Measurements from ENCODE around the gene TNRC18. TPM values are rescaled to one million over a fixed set of nuclear protein-coding genes. Genes with fewer than 3 reads are reported as not detected.

TNRC18 gene
- total RNA-seq, 5 donors from 2014 or later (not counting 1 experiment from before 2014, with no cell fraction given) = 58.8 to 71.0 (median 62.6) TPM

- Mint-ChIP-seq H3K27ac (no peak overlapping the region), H3K4me1 (no peaks in the 10 kb centered on the region), H3K9me3 (no peaks in the 10 kb centered on the region), H3K36me3 (no peaks in the 10 kb centered on the region), H3K4me3 (no peak overlapping the region), H3K27me3 (peaks cover 0 to 2% of the 10 kb centered on the region in 2 donors)
- Histone ChIP-seq H3K4me3 (ENCODE audit: control insufficient read depth in 1 of 2, extremely low read depth in 1 of 2, low read length in 1 of 2) (no peak overlapping the region), H3K4me1 (ENCODE audit: control insufficient read depth in 1 of 2, extremely low read depth in 1 of 2, insufficient read depth in 2 of 2, low read length in 2 of 2) (no peaks in the 10 kb centered on the region), H3K27ac (ENCODE audit: low read length) (no peak overlapping the region), H3K9me3 (no peaks in the 10 kb centered on the region), H3K36me3 (ENCODE audit: control insufficient read depth in 2 of 2, extremely low read depth in 1 of 2, insufficient read depth in 1 of 2, low read length in 1 of 2) (no peaks in the 10 kb centered on the region), H3K27me3 (replicated peaks in 1 of 2; ENCODE audit: control insufficient read depth in 2 of 2, extremely low read depth in 1 of 2, insufficient read depth in 2 of 2, low read length in 1 of 2) (peaks cover 0 to 18% of the 10 kb centered on the region in 2 experiments)
- WGBS (ENCODE audit: insufficient coverage) = 89% methylated on average over 16 of the region's 20 CpGs
- DNase-seq = no peak
- CTCF ChIA-PET = no interaction called here
- no peak for ATAC-seq (replicated peaks in 1 of 4)
- POLR2A ChIA-PET = interaction anchor here in 1 of 2 donors (0.5 kb wide), 1 partner anchor 15 kb away, joined by 5 read pairs; no protein-coding TSS in a partner anchor
These were observed 19.2 kb upstream of the TNRC18 start for GRCh38 chr7:5442757-5443305.

- ATAC-seq (replicated peaks in 1 of 4) (no peak), DNase-seq (no peak)
- H3K9me3 ChIP-seq = no peaks in the 10 kb centered on the region
- Mint-ChIP-seq H3K4me3 (no peak overlapping the region), H3K36me3 (peaks cover 7% of the 10 kb centered on the region), H3K27me3 (peaks cover 0 to 2% of the 10 kb centered on the region in 2 donors), H3K27ac (no peak overlapping the region), H3K9me3 (no peaks in the 10 kb centered on the region), H3K4me1 (no peaks in the 10 kb centered on the region)
- CTCF ChIA-PET = no interaction called here
- no peak overlapping the region for H3K4me3 ChIP-seq (ENCODE audit: control insufficient read depth in 1 of 2, extremely low read depth in 1 of 2, low read length in 1 of 2)
- no peaks in the 10 kb centered on the region for H3K36me3 ChIP-seq (ENCODE audit: control insufficient read depth in 2 of 2, extremely low read depth in 1 of 2, insufficient read depth in 1 of 2, low read length in 1 of 2)
- H3K4me1 ChIP-seq (ENCODE audit: control insufficient read depth in 1 of 2, extremely low read depth in 1 of 2, insufficient read depth in 2 of 2, low read length in 2 of 2) = no peaks in the 10 kb centered on the region
- no peak overlapping the region for H3K27ac ChIP-seq (ENCODE audit: low read length)
- H3K27me3 ChIP-seq (replicated peaks in 1 of 2; ENCODE audit: control insufficient read depth in 2 of 2, extremely low read depth in 1 of 2, insufficient read depth in 2 of 2, low read length in 1 of 2) = peaks cover 0 to 18% of the 10 kb centered on the region in 2 experiments
- 75% methylated on average over 7 of the region's 11 CpGs for WGBS (ENCODE audit: insufficient coverage)
- POLR2A ChIA-PET = no interaction called here
These were observed 18.3 kb upstream of the TNRC18 start for GRCh38 chr7:5441840-5442503.

- Histone ChIP-seq H3K36me3 (ENCODE audit: control insufficient read depth in 2 of 2, extremely low read depth in 1 of 2, insufficient read depth in 1 of 2, low read length in 1 of 2) (no peaks in the 10 kb centered on the region), H3K9me3 (no peaks in the 10 kb centered on the region), H3K4me1 (ENCODE audit: control insufficient read depth in 1 of 2, extremely low read depth in 1 of 2, insufficient read depth in 2 of 2, low read length in 2 of 2) (no peaks in the 10 kb centered on the region), H3K27ac (ENCODE audit: low read length) (no peak overlapping the region), H3K4me3 (ENCODE audit: control insufficient read depth in 1 of 2, extremely low read depth in 1 of 2, low read length in 1 of 2) (no peak overlapping the region), H3K27me3 (replicated peaks in 1 of 2; ENCODE audit: control insufficient read depth in 2 of 2, extremely low read depth in 1 of 2, insufficient read depth in 2 of 2, low read length in 1 of 2) (peaks cover 0 to 32% of the 10 kb centered on the region in 2 experiments)
- H3K4me3 Mint-ChIP-seq = no peak overlapping the region
- 91% methylated on average over 11 of the region's 24 CpGs for WGBS (ENCODE audit: insufficient coverage)
- ChIA-PET CTCF (no interaction called here), POLR2A (interaction anchor here in 1 of 2 donors (0.6 kb wide), 1 partner anchor 199 kb away, joined by 4 read pairs; no protein-coding TSS in a partner anchor)
- H3K9me3 Mint-ChIP-seq = no peaks in the 10 kb centered on the region
- H3K4me1 Mint-ChIP-seq = no peaks in the 10 kb centered on the region
- H3K36me3 Mint-ChIP-seq = peaks cover 11% of the 10 kb centered on the region
- no peak overlapping the region for H3K27ac Mint-ChIP-seq
- DNase-seq (no peak), ATAC-seq (replicated peaks in 1 of 4) (no peak)
- H3K27me3 Mint-ChIP-seq = peaks cover 0 to 5% of the 10 kb centered on the region in 2 donors
These were observed 16.2 kb upstream of the TNRC18 start for GRCh38 chr7:5439572-5440496.

DNA sequence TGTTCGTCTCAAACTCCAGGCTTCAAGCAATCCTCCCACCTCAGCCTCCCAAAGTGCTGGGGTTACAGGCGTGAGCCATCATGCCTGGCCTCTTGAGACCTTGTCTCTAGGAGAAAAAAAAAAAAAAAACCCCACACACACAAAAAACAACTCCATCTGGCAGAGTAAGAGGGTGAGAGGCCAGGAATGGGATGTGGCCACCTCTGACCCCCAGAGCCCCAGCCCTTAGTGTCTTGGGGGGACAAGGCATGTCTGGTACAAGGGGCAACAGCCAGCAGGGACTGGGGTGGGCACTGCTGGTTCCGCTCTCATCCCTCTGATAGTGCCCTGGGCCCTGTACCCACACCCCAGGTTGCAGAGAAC lies 15.6 kb upstream of the TNRC18 start:
- Mint-ChIP-seq H3K4me3 (no peak overlapping the region), H3K27me3 (peaks cover 4 to 12% of the 10 kb centered on the region in 2 donors), H3K9me3 (no peaks in the 10 kb centered on the region), H3K27ac (no peak overlapping the region), H3K4me1 (no peaks in the 10 kb centered on the region), H3K36me3 (peaks cover 16% of the 10 kb centered on the region)
- Histone ChIP-seq H3K27me3 (replicated peaks in 1 of 2; ENCODE audit: control insufficient read depth in 2 of 2, extremely low read depth in 1 of 2, insufficient read depth in 2 of 2, low read length in 1 of 2) (peaks cover 0 to 32% of the 10 kb centered on the region in 2 experiments), H3K4me3 (ENCODE audit: control insufficient read depth in 1 of 2, extremely low read depth in 1 of 2, low read length in 1 of 2) (no peak overlapping the region), H3K27ac (ENCODE audit: low read length) (no peak overlapping the region), H3K4me1 (ENCODE audit: control insufficient read depth in 1 of 2, extremely low read depth in 1 of 2, insufficient read depth in 2 of 2, low read length in 2 of 2) (no peaks in the 10 kb centered on the region), H3K36me3 (ENCODE audit: control insufficient read depth in 2 of 2, extremely low read depth in 1 of 2, insufficient read depth in 1 of 2, low read length in 1 of 2) (no peaks in the 10 kb centered on the region), H3K9me3 (no peaks in the 10 kb centered on the region)
- ChIA-PET CTCF (no interaction called here), POLR2A (interaction anchor here in 1 of 2 donors (0.6 to 0.7 kb wide), 2 partner anchors 199 to 440 kb away, joined by 4 to 6 read pairs; no protein-coding TSS in a partner anchor)
- ATAC-seq (replicated peaks in 1 of 4) (no peak), DNase-seq (no peak)
- WGBS (ENCODE audit: insufficient coverage) = no CpG with 5 or more reads among the region's 3 CpGs

GRCh38 chr7:5437987-5438386 lies 14.4 kb upstream of the TNRC18 start:
- DNase-seq (no peak), ATAC-seq (replicated peaks in 1 of 4) (no peak)
- Mint-ChIP-seq H3K4me3 (no peak overlapping the region), H3K36me3 (peaks cover 19% of the 10 kb centered on the region), H3K4me1 (no peaks in the 10 kb centered on the region), H3K27ac (no peak overlapping the region), H3K9me3 (peaks cover 0 to 3% (median 0%) of the 10 kb centered on the region in 3 donors), H3K27me3 (peaks cover 8 to 16% of the 10 kb centered on the region in 2 donors)
- Histone ChIP-seq H3K27me3 (replicated peaks in 1 of 2; ENCODE audit: control insufficient read depth in 2 of 2, extremely low read depth in 1 of 2, insufficient read depth in 2 of 2, low read length in 1 of 2) (peaks cover 0 to 37% of the 10 kb centered on the region in 2 experiments), H3K4me3 (ENCODE audit: control insufficient read depth in 1 of 2, extremely low read depth in 1 of 2, low read length in 1 of 2) (no peak overlapping the region), H3K36me3 (ENCODE audit: control insufficient read depth in 2 of 2, extremely low read depth in 1 of 2, insufficient read depth in 1 of 2, low read length in 1 of 2) (no peaks in the 10 kb centered on the region), H3K27ac (ENCODE audit: low read length) (no peak overlapping the region), H3K4me1 (ENCODE audit: control insufficient read depth in 1 of 2, extremely low read depth in 1 of 2, insufficient read depth in 2 of 2, low read length in 2 of 2) (no peaks in the 10 kb centered on the region), H3K9me3 (no peaks in the 10 kb centered on the region)
- 85% methylated on average over 4 of the region's 5 CpGs for WGBS (ENCODE audit: insufficient coverage)
- CTCF ChIA-PET = no interaction called here
- POLR2A ChIA-PET = no interaction called here

DNA sequence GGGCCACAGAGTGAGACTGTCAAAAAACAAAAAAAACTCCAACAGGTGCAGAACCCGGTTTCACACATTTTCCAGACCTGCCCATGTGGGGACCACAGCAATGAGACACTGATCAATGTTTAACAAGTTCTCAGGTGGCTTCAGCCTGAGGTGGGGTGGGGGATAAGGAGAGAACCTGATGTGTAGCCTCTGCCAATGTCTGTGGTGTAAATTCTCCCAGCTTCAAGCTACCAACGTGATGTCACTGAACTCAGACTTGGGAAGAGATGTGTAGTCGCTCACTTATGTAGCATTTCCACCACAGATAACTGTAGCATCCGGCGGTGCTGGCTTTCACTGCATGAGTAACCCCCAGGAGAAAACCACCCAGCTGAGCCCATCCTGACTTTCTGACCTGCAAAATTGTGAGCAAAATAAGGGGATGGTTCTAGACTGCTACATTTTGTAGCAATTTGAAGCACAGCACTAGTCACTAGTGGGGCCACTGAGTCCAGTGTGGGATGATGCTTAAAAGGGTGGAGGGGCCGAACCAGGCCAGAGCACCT lies 13.8 kb upstream of the TNRC18 start:
- Histone ChIP-seq H3K36me3 (ENCODE audit: control insufficient read depth in 2 of 2, extremely low read depth in 1 of 2, insufficient read depth in 1 of 2, low read length in 1 of 2) (no peaks in the 10 kb centered on the region), H3K4me1 (ENCODE audit: control insufficient read depth in 1 of 2, extremely low read depth in 1 of 2, insufficient read depth in 2 of 2, low read length in 2 of 2) (no peaks in the 10 kb centered on the region), H3K4me3 (ENCODE audit: control insufficient read depth in 1 of 2, extremely low read depth in 1 of 2, low read length in 1 of 2) (no peak overlapping the region), H3K9me3 (no peaks in the 10 kb centered on the region), H3K27ac (ENCODE audit: low read length) (no peak overlapping the region), H3K27me3 (replicated peaks in 1 of 2; ENCODE audit: control insufficient read depth in 2 of 2, extremely low read depth in 1 of 2, insufficient read depth in 2 of 2, low read length in 1 of 2) (peaks cover 0 to 40% of the 10 kb centered on the region in 2 experiments)
- Mint-ChIP-seq H3K27me3 (peaks cover 11 to 20% of the 10 kb centered on the region in 2 donors), H3K4me3 (no peak overlapping the region), H3K27ac (no peak overlapping the region), H3K4me1 (no peaks in the 10 kb centered on the region), H3K9me3 (peaks cover 0 to 3% (median 0%) of the 10 kb centered on the region in 3 donors), H3K36me3 (peaks cover 19% of the 10 kb centered on the region)
- ATAC-seq (replicated peaks in 1 of 4) = no peak
- no peak for DNase-seq
- 100% methylated on average over 1 of the region's 6 CpGs for WGBS (ENCODE audit: insufficient coverage)
- CTCF ChIA-PET = no interaction called here
- POLR2A ChIA-PET = no interaction called here
